ENCODE data around the gene LAMB4. TPM values are rescaled to one million over a fixed set of nuclear protein-coding genes. Genes with fewer than 3 reads are reported as not detected.

Gene LAMB4
- total and polyA plus RNA-seq, 2 donors (not counting 1 experiment from before 2014, with no cell fraction given) = not detected

GRCh38 chr7:108178398-108178797 lies 48.2 kb upstream of the LAMB4 start:
- ChIA-PET POLR2A (interaction anchor here (0.8 kb wide), 1 partner anchor 291 kb away, joined by 3 read pairs; no protein-coding TSS in a partner anchor), CTCF (interaction anchor here (1.2 to 4.6 kb wide), 5 partner anchors 8 to 319 kb away, joined by 3 to 47 read pairs (median 5); no protein-coding TSS in a partner anchor)
- peaks cover 0 to 10% (median 4%) of the 10 kb centered on the region in 4 experiments for H3K27me3 ChIP-seq (replicated peaks in 1 of 4; ENCODE audit: control extremely low read depth in 1 of 4, control insufficient read depth in 3 of 4, insufficient read depth in 4 of 4, low read length in 3 of 4)
- H3K27me3 Mint-ChIP-seq = peaks cover 14% of the 10 kb centered on the region
- H3K4me1 ChIP-seq (ENCODE audit: control insufficient read depth in 2 of 2, insufficient read depth in 2 of 2, low read length in 2 of 2) = no peaks in the 10 kb centered on the region
- no peaks in the 10 kb centered on the region for H3K36me3 ChIP-seq (replicated peaks in 1 of 2; ENCODE audit: control extremely low read depth in 1 of 2, control insufficient read depth in 1 of 2, extremely low read depth in 1 of 2, insufficient read depth in 2 of 2, low read length in 1 of 2)
- H3K9me3 Mint-ChIP-seq (ENCODE audit: insufficient read depth) = no peaks in the 10 kb centered on the region
- no peaks in the 10 kb centered on the region for H3K79me2 ChIP-seq (ENCODE audit: control insufficient read depth, insufficient read depth, low read length)
- H3K9me3 ChIP-seq (ENCODE audit: control extremely low read depth in 1 of 3, control insufficient read depth in 2 of 3, insufficient read depth in 1 of 3, low read length in 2 of 3) = no peaks in the 10 kb centered on the region
- no peak for ATAC-seq (ENCODE audit: low read depth)
- no peak for DNase-seq
- no peak overlapping the region for H3K27ac ChIP-seq (ENCODE audit: low read length in 2 of 2)
- intact Hi-C loops (cut with micrococcal nuclease) = no loop called here
- no peak overlapping the region for H3K4me3 Mint-ChIP-seq
- 13% methylated on average over 1 of the region's 3 CpGs for WGBS (ENCODE audit: insufficient coverage)
- H3K4me2 ChIP-seq (replicated peaks; ENCODE audit: low read depth, low read length, poor library complexity, severe bottlenecking) = no peak overlapping the region
- no peak overlapping the region for H3K9ac ChIP-seq (ENCODE audit: low read length)
- no peak overlapping the region for H3K4me3 ChIP-seq (ENCODE audit: control extremely low read depth in 1 of 5, extremely low read depth in 1 of 5, insufficient read depth in 1 of 5, low read depth in 2 of 5, low read length in 4 of 5)
- no peak overlapping the region for H3K27ac Mint-ChIP-seq
- no peak overlapping the region for H2AFZ ChIP-seq (ENCODE audit: insufficient read depth, low read depth, low read length, poor library complexity, severe bottlenecking)
- no peaks in the 10 kb centered on the region for H3K4me1 Mint-ChIP-seq
- TF ChIP-seq EZH2 (IDR thresholded peaks at IDR 0.05; ENCODE audit: borderline replicate concordance, insufficient read depth, low read depth, low read length, poor library complexity, severe bottlenecking) (no peak), CTCF (IDR thresholded peaks at IDR 0.05) (no peak)
- H4K20me1 ChIP-seq (ENCODE audit: control insufficient read depth, insufficient read depth, low read length, poor library complexity, severe bottlenecking) = no peaks in the 10 kb centered on the region

GRCh38 chr7:108171164-108171563 lies 41.0 kb upstream of the LAMB4 start:
- Histone ChIP-seq H3K9me3 (ENCODE audit: control extremely low read depth in 1 of 3, control insufficient read depth in 2 of 3, insufficient read depth in 1 of 3, low read length in 2 of 3) (no peaks in the 10 kb centered on the region), H4K20me1 (ENCODE audit: control insufficient read depth, insufficient read depth, low read length, poor library complexity, severe bottlenecking) (no peaks in the 10 kb centered on the region), H3K4me1 (ENCODE audit: control insufficient read depth in 2 of 2, insufficient read depth in 2 of 2, low read length in 2 of 2) (no peaks in the 10 kb centered on the region), H3K27me3 (replicated peaks in 1 of 4; ENCODE audit: control extremely low read depth in 1 of 4, control insufficient read depth in 3 of 4, insufficient read depth in 4 of 4, low read length in 3 of 4) (peaks cover 0 to 7% (median 4%) of the 10 kb centered on the region in 4 experiments), H3K79me2 (ENCODE audit: control insufficient read depth, insufficient read depth, low read length) (no peaks in the 10 kb centered on the region), H3K36me3 (replicated peaks in 1 of 2; ENCODE audit: control extremely low read depth in 1 of 2, control insufficient read depth in 1 of 2, extremely low read depth in 1 of 2, insufficient read depth in 2 of 2, low read length in 1 of 2) (no peaks in the 10 kb centered on the region), H3K27ac (ENCODE audit: low read length in 2 of 2) (no peak overlapping the region), H3K9ac (ENCODE audit: low read length) (no peak overlapping the region), H2AFZ (ENCODE audit: insufficient read depth, low read depth, low read length, poor library complexity, severe bottlenecking) (no peak overlapping the region), H3K4me2 (replicated peaks; ENCODE audit: low read depth, low read length, poor library complexity, severe bottlenecking) (no peak overlapping the region), H3K4me3 (ENCODE audit: control extremely low read depth in 1 of 5, extremely low read depth in 1 of 5, insufficient read depth in 1 of 5, low read depth in 2 of 5, low read length in 4 of 5) (no peak overlapping the region)
- Mint-ChIP-seq H3K27me3 (peaks cover 23% of the 10 kb centered on the region), H3K4me3 (no peak overlapping the region), H3K4me1 (no peaks in the 10 kb centered on the region), H3K9me3 (ENCODE audit: insufficient read depth) (no peaks in the 10 kb centered on the region), H3K27ac (no peak overlapping the region)
- TF ChIP-seq CTCF (IDR thresholded peaks at IDR 0.05) (no peak), EZH2 (IDR thresholded peaks at IDR 0.05; ENCODE audit: borderline replicate concordance, insufficient read depth, low read depth, low read length, poor library complexity, severe bottlenecking) (no peak)
- DNase-seq (no peak), ATAC-seq (ENCODE audit: low read depth) (no peak)
- intact Hi-C loops (cut with micrococcal nuclease) = no loop called here
- ChIA-PET CTCF (interaction anchor here (1.2 kb wide), 1 partner anchor 8 kb away, joined by 5 read pairs; no protein-coding TSS in a partner anchor), POLR2A (no interaction called here)
- 94% methylated on average over 8 of the region's 8 CpGs for WGBS (ENCODE audit: insufficient coverage)
